DMS 273 treated with DMSO at 0.1 percent for 48 hours (cell line): ENCODE data around the gene COL1A1.
A peak's percentile ranks its signal among the peaks of the same experiment; 100 is the strongest.

Experiments used
- DNase-seq: peaks from one replicate; lab custom pipeline; 2025; lab: John Stamatoyannopoulos, UW

COL1A1 gene

DNA sequence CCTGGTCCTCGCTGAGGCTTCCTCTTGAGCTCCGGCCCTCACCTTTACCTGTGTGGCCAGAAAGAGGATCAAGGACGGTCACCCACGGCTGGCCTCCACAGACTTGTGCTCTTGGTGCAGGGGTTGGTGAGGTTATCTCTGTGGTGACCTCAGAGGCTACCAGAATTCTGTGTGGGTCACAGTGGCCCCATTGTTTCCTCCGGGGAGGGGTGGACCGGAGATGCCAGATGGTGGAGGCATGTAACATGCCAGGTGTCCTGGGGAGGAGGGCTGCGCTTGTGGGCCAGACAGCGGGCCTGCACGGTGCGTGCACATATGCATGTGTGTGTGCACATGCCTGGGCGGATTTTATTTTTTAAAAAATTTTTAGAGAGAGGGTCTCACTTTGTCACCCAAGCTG is 29.3 kb downstream of the COL1A1 start:
- no peak for DNase-seq

DNA sequence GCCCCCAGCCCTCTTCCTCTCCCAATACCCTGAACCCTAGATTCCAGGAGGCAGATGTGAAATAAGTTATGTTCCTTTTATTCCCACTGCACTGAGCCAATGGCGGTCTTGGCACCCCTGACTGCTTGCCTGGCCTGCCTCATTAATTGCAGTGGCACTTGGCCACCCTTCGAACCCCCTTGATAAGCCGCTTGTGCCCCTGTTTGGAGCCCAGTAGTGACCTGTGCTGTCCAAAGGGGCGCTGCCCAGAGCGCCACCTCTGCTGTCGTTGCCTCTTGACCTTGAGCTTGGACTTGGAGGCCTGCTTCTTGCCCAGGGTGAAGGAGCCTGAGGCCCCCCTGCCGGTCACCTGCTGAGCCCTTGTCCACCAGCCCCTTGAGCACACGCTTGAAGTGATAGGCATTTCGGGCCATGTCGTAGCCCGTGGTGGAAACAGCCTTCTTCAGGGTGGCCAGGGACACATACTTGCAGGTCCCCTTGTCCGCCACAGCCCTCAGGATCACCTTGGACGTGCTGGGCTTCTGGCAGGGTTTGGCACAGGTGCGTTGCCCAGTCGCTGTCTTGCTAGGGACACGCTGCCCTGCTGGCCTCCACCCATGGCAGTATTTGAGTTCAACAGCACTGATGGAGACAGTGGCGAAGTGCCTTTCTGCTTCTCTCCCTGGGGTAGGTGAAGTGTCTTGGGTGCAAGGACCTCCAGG is 29.9 kb downstream of the COL1A1 start:
- no peak for DNase-seq

DNA sequence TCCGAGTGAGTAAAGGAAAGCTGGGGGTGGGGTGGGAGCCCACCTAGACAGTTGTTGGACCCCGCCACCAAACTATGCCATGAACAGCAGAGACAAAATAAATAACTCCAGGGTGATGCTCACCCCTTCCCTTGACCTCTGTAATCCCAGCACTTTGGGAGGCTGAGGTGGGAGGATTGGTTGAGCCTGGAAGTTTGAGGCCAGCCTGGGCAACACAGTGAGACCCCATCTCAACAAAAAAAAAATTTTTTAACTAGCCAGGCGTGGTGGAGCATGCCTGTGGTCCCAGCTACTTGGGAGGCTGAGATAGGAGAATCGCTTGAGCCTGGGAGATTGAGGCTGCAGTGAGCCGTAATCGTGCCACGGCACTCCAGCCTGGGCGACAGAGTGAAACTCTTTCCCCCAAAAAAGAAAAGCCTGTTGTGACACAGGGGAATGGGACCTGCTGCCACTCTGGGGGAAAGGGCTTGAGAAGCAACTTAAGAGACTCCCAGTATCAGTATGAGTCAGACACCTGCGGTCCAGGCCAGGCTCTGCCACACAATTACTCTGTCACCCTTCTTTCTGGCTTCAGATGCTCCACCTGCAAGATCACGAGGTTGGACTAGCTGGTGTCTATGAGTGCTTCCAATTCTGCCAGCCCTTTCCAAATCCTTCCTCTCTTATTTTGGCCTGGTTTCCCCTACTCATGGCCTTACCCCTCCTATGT is 30.6 kb downstream of the COL1A1 start:
- no peak for DNase-seq

DNA sequence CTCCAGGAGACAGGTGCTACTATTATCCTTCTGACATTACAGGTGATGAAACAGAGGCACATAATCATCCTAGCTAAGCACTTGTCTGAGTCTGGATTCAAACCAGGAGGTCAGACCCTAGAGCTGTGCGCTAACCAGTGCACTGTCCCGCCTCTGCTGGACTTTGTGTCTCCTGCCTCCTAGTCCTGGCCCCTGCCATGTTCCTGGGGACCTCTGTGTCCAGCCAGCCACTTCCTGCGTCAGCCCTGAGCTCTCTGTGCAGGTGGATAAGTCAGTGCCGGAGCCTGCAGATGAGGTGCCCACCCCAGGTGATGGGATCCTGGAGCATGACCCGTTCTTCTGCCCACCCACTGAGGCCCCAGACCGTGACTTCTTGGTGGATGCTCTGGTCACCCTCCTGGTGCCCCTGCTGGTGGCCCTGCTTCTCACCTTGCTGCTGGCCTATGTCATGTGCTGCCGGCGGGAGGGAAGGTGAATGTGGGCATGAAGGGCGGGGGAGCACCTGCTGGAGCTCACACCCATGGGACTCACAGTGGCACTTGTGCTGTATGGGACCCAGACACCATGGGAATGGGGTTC is 31.5 kb downstream of the COL1A1 start:
- DNase-seq: no peak

DNA sequence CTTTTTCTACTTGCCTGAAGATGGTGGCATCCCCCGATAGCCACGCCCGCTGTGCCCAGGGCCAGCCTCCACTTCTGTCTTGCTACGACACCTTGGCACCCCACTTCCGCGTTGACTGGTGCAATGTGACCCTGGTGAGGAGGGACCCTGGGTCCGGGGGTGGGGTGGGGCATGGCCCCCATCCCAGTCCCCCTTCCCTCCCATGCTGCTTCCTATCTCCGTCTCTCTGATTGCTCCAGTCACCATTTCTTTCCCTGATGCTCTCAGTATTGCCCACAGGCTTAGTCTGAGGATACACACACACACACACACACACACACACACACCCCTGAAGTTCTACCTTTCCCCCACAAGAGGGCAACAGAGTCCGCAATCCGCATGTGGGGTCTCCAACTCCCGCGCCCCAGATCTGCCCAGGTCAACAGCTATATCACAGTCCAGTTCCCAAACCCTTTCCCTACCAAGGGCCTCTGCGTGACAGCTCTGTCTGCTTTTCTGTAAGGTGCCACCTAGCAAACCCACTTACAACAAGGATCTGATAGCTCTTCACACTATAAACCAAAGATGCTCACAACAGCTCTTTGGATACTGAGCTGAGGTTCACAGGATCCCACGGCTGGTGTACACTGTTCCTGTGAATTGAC is 32.2 kb downstream of the COL1A1 start:
- DNase-seq: peak; percentile 52

DNA sequence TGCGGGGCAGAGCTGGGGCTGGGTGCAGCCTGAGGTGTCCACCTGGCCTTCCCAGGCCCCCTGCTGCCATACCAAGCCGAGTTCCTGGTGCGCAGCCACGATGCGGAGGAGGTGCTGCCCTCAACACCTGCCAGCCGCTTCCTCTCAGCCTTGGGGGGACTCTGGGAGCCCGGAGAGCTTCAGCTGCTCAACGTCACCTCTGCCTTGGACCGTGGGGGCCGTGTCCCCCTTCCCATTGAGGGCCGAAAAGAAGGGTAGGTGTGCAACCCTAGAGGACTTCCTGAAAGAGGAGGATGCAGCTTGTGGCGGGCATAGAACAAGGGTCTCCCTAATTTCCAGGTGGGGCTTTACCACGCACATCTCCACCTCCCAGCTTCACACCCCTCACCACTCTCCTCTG is 33.1 kb downstream of the COL1A1 start:
- no peak for DNase-seq

DNA sequence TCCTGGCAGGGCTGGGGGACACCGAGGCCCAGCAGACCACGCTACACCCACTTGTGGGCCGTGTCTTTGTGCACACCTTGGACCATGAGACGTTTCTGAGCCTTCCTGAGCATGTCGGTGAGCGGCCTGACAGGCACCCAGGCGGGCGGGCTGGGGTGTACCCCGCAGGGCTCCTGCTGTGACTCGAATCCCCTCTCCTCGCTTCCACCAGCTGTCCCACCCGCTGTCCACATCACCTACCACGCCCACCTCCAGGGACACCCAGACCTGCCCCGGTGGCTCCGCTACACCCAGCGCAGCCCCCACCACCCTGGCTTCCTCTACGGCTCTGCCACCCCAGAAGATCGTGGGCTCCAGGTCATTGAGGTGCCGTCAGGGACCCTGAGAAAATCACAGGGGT is 34.1 kb downstream of the COL1A1 start:
- DNase-seq: no peak

DNA sequence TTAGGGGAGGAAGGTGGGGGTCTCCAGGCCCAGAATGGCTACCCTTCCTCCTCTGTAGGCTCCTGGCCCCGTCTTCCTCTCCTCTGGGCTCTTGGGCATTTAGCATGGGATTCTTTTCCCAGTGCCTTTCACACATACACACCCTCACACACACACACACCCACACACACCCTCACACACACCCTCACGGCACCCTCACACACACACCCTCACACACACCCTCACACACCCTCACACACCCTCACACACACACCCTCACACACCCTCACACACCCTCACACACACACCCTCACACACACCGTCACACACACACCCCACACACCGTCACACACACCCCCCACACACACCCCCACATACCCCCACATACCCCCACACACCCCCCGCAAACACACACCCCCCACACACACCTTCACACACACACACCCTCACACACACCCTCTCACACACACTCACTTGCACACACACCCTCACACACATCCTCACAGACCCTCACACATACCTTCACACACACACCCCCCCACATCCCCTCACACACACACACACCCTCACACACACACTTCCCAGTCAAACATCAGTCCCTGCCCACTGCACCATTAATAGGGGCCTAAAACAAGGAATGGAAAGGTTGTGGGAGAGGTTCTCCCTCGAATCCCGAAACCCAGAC is 34.8 kb downstream of the COL1A1 start:
- DNase-seq: no peak

DNA sequence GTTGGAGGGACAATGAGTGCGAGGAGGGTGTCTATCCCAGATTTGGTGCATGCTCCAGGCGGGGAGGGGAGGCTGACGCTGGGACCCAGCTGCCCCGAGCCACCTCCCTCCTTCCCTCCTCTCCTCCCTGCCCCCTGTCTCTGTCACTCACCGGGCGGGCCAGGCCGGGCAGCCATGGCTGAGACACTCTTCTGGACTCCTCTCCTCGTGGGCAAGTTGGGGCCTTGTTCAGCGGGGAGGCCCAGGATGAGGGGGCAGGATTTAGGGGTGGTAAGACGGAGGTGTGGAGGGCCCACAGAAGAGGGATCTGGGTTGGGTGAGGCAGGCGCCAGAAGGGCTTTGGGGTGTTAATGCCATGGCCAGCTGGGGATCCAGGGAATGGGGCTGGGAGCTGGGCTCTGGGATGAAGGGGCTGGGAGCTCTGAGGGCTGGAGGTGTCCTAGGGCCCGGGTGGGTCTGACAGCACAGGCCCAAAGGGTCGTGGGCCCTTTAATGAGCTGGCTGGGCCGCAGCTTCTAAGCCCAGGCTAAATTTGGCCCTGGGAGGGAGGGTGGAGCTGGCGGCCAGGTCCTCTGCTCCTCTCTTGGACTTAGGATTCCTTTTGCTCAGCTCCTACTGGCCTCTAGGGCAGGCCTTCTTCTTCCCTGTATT is 35.4 kb downstream of the COL1A1 start, which contains the start of gene SGCA:
Gene SGCA, plus strand, starts transcription at position 139 of the 651 bp plus-strand sequence. Its CDS starts 36 bp downstream, at position 175.
- DNase-seq: no peak

DNA sequence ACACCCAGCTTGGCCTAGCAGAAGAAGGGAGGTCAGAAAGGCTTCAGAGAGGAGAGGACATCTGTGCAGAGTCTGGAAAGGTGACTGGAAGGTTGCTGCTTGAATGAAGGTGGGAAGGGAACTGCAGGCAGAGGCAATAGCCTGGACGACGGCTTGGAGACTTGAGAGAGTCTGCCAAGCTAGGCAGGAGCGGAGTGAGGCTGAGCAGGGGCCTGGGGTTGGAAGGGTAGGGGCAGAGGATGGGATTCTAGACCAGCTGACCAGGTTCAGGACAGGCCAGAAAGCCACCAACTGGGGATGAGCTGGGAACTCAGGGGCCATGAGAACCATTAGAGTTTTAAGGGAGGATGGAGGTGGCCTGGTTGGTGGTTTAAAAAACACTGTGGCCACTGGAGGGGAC is 36.0 kb downstream of the COL1A1 start:
- no peak for DNase-seq

DNA sequence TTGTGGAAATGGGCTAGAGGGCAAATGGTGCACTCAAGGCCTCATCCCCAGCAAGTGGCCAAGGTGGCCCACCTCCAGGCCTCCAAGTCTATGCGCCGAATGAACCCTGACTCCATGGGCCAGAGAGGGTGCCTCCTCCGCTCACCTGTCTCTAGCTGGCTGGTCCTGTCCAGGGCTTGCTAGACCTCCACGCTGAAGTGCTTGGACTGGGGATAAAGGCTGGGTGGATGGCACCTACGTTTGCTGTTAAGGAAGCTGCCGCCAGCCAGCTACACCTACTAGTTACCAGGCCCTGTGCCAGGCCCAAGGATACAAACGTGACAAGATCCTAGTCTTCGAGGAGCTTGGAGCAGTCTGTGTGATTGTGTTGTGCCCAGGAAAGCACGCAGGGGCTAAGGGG is 36.4 kb downstream of the COL1A1 start:
- no peak for DNase-seq

DNA sequence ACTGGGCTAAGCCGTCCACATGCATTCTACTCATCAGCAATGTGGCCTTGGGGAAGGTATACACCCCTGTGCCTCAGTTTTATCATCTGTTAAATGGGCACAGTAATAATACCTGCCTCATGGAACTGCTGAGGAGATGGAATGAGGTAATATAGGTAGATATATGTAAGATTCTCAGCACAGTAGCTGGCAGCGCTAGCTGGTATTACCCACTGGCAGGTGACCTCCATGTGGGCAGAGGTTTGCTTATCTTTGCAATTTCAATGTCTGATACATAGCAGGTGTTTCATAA is 36.8 kb downstream of the COL1A1 start:
- no peak for DNase-seq

DNA sequence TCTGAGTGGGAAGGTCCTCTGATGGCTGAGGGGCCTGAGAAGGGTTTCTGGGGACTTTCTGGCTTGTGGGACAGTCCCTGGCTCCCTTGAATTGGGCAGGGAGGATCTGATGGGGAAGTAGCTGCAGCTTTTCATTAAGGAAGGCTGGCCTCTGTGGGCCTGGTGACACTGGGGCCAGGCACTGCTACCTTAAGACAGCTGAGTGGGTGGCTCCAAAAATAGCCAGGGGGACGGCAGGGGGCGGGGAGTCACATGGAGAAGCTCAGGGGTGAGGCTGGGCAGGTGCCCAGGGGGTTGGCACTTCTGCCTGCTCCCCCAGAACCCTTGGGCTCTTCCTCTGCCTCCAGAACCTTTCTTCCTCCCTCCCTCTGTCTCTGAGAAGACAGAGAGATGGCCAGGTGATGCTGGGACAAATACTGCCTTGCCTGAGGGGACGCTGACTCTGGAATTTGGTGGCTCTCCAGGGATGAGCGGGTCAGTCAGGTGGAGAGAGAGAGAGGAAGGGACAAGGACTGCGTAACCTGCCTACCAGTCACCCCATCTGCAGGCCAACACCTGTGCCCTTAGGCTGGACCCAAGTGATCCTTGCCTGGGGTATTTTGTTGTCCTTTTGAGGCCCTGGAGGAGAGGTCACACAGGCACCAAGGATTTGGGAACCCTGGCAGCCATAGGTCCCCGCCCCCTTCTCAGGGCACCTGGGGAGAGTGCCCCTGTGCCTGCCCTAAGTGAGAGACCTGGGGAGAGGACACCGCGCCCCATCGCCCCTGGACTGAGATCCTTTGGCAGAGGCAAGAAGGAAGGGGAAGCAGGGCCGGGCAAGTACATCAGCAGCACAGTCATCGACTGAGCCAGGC is 37.4 kb downstream of the COL1A1 start:
- DNase-seq: no peak

DNA sequence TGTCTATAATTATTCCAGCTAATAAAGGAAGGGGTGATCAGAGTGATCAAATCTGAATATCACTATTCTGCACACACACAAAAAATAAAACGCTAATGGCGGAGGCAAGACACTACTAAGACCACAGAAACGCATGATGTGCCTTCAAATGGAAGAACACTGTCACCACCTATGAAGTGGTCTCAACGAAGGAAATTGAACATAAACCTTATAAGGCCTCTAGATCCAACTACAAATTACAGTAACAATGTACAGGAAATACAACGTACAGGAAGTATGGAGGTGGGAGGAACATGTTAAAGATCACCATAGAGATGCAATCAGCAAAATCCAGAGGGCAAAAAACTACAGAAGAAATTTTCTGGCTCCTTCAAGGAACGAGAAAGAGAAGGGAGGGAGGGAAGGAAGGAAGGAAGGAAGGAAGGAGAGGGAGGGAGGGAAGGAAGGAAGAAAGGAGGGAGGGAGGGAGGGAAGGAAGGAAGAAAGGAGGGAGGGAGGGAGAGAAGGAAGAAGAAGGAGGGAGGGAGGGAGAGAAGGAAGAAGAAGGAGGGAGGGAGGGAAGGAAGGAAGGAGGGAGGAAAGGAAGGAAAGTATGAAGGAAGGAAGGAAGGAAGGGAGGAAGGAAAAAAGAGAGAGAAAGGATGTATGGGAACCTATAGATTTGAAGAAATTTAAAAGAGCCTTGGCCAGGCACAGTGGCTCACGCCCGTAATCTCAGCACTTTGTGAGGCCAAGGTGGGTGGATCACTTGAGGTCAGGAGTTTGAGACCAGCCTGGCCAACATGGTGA is 38.8 kb downstream of the COL1A1 start:
- no peak for DNase-seq

DNA sequence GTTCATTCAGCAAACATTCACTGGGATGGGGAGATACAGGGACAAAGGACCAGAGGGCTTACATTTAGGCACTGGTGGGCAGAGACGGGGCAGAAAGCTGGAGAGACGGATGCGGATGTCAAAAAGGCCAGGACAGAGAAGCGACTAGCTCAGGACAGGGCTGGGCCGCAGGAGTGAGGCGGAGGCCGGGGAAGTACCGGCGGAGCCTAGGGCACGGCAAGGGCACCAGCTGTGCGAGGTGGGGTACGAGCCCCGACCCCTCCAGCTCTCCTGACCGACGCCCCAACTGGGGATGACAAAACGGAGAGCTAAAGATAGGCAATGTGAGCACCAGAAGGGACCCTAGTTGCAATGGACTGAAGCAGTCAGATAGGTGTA is 39.5 kb downstream of the COL1A1 start:
- no peak for DNase-seq

DNA sequence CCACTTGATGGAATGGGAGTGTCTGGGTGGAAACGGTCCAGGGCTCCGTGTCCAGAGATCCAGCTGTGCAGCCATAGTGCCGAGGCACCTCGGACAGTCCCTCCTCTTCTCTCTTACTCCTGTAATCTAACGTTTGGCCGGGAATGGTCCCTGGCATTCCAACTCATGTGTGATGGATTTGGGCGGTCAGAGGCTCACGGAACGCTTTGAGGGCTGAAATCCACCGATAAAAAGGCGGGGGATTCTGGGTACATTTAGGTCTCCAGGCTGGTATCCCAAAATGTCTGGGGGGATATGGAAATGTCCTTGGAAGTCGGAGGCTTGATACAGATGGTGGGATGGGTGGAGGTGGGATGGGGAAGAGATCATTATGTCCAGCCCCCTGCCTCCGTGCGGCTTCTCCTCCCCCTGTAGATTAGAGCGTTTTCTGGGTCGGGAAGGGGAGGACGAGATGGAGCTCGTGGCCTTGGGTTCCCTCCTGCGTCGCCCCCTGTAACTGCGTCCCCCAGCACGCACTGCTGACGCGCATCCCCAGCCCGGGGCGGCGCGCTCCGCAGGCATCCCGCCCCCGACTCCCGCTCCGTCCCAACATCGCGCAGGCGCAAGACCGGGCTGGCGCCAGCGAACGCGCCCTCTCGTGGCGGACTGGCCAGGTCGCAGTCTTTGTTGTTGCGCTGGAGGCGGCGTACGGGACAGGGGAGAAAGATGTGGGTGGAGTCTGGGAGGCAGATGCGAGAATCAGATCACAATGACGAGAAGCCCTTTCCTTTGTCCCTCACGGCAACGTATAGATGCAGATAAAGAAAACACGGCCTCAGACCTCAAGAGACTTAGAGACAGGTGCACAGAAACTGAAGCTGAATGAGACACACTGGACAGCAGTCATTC is 40.2 kb downstream of the COL1A1 start:
- peak; percentile 74 for DNase-seq

DNA sequence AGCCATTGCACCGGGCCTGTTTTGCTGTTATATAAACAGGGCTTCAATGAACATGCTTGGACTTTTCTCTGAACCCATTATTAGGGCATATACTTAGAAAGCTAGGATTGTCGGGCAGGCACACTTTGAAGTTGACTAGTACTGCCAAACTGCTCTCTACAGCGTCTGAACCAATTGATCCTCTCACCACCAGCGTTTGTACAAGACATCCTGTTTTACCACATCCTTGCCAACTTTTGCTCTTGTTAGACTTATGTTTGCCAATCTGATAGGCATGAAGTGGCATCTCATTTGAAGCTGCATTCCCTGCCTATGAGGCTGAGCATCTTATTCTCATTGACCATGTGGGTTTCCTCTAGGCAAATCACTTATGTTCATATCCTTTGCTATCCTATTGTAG is 43.5 kb downstream of the COL1A1 start:
- no peak for DNase-seq

DNA sequence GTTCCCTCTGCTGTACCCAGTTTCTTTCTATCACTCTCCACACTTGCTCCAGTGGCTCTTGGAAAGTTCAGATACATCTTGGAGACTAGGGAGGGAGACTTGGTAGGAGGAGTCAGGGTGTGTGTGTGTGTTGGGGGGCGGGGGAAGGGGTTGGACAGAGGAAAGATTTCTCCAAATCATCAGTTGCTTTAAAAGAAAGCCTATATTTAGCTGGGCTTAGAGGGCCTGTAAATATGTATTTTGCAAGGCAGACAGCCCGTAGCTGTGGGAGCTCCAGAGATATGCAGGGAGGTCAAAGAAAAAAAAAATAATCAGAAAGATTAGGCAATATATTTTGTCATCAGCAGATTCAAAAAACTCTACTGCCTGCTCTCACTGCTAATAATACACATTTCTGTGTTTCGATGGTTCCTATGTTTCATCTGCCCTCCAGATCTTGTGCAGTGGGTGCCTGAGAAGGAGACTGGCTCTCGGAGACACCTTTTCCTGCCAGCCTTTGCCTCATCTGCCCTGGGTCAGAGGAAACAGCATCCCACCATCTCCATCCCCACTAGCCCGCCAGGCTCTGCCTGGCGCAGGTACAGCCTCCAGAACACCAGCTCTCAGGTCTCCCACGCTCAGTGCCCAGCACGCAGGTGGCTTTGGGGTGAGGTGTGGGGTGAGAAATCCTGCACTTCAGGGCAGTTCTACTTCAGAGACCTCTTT is 46.2 kb downstream of the COL1A1 start:
- DNase-seq: no peak

DNA sequence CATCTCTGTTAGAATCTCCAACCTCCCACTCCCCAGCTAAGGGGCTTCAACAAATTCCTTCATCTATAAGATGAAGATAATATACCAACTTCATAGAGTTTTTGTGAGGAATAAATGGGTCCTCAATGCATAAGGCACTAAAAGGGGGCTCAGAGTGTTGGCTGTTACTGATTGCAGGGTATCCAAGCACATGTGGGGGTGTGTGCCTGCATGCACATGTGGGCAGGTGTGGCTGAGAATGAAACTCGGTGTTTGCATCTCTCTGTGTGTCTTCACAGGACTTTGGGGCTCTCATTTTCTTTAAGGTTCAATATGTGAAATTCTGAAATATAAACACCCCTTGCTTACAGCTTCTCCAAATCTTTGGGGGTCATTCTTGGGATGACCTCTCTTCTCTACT is 46.8 kb downstream of the COL1A1 start:
- DNase-seq: no peak
